ENCODE measurements around the gene LY9. TPM values are rescaled to one million over a fixed set of nuclear protein-coding genes. Genes with fewer than 3 reads are reported as not detected.
"Not testable (repeated sequence)": the region's sequence is repeated elsewhere in the genome, so short reads cannot be mapped to it uniquely, and the experiment has no call there.

Gene LY9
- total and polyA plus RNA-seq, 10 donors, result 30.7 to 151 (median 37.8) TPM

DNA sequence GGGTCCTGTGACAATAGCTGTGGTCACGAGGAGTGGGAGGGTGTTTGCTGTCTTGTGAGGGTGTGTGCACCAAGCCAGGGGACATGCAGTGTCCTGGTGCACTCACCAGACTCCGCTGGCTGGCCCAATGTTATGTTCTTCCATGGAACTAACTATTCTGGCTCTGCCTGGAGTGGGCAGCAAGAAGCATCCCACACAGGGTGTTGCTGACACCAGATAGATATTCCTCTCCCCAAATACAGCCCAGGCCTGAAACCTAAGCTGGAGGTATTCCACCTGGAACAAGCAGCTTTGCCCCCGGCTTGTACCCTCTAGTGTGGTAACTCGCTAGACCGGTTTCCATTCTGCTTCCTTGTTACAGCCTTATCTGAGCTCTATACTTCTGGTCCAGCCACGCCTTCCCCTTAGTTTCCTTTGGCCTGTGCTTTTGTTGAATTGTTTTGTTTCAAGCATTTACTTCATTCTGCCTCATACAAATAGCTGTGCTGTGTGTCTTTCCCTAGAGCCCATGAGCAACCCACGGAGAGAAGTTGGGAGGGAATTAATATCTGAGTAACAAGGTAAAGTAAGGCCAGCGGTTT lies 14.7 kb upstream of the LY9 start:
- TF ChIP-seq, protein P1, sequence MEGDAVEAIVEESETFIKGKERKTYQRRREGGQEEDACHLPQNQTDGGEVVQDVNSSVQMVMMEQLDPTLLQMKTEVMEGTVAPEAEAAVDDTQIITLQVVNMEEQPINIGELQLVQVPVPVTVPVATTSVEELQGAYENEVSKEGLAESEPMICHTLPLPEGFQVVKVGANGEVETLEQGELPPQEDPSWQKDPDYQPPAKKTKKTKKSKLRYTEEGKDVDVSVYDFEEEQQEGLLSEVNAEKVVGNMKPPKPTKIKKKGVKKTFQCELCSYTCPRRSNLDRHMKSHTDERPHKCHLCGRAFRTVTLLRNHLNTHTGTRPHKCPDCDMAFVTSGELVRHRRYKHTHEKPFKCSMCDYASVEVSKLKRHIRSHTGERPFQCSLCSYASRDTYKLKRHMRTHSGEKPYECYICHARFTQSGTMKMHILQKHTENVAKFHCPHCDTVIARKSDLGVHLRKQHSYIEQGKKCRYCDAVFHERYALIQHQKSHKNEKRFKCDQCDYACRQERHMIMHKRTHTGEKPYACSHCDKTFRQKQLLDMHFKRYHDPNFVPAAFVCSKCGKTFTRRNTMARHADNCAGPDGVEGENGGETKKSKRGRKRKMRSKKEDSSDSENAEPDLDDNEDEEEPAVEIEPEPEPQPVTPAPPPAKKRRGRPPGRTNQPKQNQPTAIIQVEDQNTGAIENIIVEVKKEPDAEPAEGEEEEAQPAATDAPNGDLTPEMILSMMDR (IDR thresholded peaks at IDR 0.05 in 8 of 11, conservative IDR thresholded peaks at IDR 0.05 in 3 of 11), result no peak
- TF ChIP-seq POLR2A (IDR thresholded peaks at IDR 0.05) (no peak), POLR2AphosphoS5 (IDR thresholded peaks at IDR 0.05) (no peak)
- H3K9me3 ChIP-seq, result no peaks in the 10 kb centered on the region
- H3K4me1 ChIP-seq, result peaks cover 3 to 36% (median 15%) of the 10 kb centered on the region in 6 donors
- intact Hi-C loops (cut with DNase I; ENCODE audit: low total_unique reads), result no loop called here
- no peaks in the 10 kb centered on the region for H3K36me3 ChIP-seq
- no peak overlapping the region for H3K4me3 ChIP-seq
- H3K27me3 ChIP-seq (replicated peaks in 1 of 7), result no peaks in the 10 kb centered on the region
- no peak for DNase-seq
- WGBS, 5 donors, result 77 to 90% (median 84%) methylated on average over 8 of the region's 8 CpGs
- H3K27ac ChIP-seq, result peak overlapping the region; percentile 4 to 88 (median 75)

DNA sequence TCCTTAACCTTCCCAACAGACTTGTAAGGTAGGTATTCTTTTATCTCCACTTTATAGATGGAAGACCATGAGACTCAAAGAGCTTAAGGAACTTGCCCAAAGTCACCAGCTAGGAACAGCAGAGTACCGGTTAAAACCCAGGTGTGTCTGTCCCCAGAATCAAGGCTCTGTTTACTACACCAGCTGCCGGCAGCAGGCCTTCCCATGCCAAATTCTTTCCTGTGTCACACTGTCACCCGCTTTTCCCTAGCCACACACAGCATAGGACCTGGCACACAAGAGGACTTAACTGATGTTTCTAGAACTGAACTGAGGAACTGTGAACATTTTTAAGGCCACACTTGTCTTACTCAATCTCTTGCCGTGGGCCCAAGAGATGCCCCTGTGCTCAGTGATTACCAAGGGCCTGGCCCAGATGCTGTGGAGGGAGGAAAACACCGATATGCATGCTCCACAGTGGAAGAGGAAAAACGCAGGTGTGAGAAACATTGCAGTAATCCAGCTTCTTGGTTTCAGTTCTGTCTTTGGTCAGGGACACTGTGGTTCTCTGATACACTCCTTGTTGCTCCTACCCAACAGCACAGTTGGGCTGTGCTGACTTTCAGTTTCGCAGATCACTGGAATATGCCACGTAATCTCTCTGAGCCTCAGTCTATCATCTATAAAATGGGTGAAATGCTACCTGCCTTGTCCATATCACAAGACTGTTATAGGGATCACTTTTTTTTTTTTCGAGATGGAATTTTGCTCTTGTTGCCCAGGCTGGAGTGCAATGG lies 13.9 kb upstream of the LY9 start:
- no peak for TF ChIP-seq POLR2A (IDR thresholded peaks at IDR 0.05)
- peak in 1 of 3 donors; percentile 79 for TF ChIP-seq POLR2AphosphoS5 (IDR thresholded peaks at IDR 0.05)
- 60 to 69% (median 66%) methylated on average over 8 to 9 of the region's 9 CpGs for WGBS, 5 donors

DNA sequence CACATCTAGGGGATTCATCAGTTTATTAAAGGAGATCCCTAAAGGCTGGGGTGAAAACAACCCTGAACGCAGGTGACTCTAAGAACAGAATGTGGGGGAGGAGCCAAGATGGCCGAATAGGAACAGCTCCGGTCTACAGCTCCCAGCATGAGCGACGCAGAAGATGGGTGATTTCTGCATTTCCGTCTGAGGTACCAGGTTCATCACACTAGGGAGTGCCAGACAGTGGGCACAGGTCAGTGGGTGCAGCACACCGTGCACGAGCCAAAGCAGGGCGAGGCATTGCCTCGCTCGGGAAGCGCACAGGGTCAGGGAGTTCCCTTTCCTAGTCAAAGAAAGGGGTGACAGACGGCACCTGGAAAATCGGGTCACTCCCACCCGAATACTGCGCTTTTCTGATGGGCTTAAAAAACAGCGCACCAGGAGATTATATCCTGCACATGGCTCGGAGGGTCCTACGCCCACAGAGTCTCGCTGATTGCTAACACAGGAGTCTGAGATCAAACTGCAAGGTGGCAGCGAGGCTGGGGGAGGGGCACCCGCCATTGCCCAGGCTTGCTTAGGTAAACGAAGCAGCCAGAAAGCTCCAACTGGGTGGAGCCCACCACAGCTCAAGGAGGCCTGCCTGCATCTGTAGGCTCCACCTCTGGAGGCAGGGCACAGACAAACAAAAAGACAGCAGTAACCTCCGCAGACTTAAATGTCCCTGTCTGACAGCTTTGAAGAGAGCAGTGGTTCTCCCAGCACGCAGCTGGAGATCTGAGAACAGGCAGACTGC lies 12.8 kb upstream of the LY9 start:
- intact Hi-C loops (cut with DNase I; ENCODE audit: low total_unique reads); H3K4me3 ChIP-seq; H3K36me3 ChIP-seq; H3K9me3 ChIP-seq; DNase-seq; H3K27me3 ChIP-seq (replicated peaks in 1 of 7): not testable (repeated sequence)
- H3K4me1 ChIP-seq, result peaks cover 3 to 26% (median 11%) of the 10 kb centered on the region in 6 donors
- peak overlapping the region in 4 of 8 donors; percentile 74 to 88 (median 82) for H3K27ac ChIP-seq
- 85 to 93% (median 91%) methylated on average over 20 to 25 of the region's 25 CpGs for WGBS, 5 donors

More for the DNA sequence above, 13.9 kb upstream of the LY9 start:
- Histone ChIP-seq H3K36me3 (no peaks in the 10 kb centered on the region), H3K4me3 (peak overlapping the region in 1 of 8 donors; percentile 21), H3K27ac (peak overlapping the region in 7 of 8 donors; percentile 41 to 88 (median 76)), H3K27me3 (replicated peaks in 1 of 7) (no peaks in the 10 kb centered on the region), H3K4me1 (peaks cover 3 to 30% (median 13%) of the 10 kb centered on the region in 6 donors), H3K9me3 (no peaks in the 10 kb centered on the region)
- intact Hi-C loops (cut with DNase I; ENCODE audit: low total_unique reads), result no loop called here
- DNase-seq, result no peak

DNA sequence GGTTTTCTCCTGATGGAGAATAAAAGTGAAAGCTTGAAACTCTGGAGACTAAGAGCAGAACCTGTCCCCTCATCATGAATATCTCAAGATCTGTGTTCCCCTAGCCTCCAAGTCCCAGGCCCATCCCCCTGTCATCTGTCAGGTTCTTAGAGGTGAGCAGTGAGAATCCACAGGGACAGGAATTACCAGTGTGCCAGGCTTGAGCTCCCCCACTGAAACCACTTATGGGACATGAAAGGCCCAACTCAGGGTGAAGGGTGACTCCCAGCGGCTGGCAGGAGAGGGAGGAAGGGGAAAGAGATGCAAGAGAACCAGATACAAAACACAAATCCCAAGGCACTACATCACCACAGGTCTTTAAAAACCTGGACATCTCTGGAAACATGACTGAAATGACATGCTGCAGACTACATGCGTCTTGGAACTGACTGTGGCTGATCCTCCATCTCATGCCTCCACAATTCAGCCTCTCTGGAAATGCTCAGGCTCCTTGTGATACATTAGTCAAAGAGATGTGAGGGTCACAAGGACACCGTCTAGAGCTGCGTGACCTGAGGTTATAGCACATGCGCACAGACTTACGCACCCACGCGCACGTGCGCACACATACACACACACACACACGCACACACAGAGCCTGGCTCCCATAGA lies 6.8 kb upstream of the LY9 start:
- Histone ChIP-seq H3K27me3 (replicated peaks in 1 of 7) (no peaks in the 10 kb centered on the region), H3K27ac (peak overlapping the region; percentile 63 to 90 (median 86)), H3K36me3 (no peaks in the 10 kb centered on the region), H3K9me3 (no peaks in the 10 kb centered on the region), H3K4me3 (no peak overlapping the region), H3K4me1 (peaks cover 0 to 18% (median 0%) of the 10 kb centered on the region in 6 donors)
- no peak for DNase-seq
- TF ChIP-seq POLR2A (IDR thresholded peaks at IDR 0.05) (no peak), POLR2AphosphoS5 (IDR thresholded peaks at IDR 0.05) (no peak)
- TF ChIP-seq, protein P1 (IDR thresholded peaks at IDR 0.05 in 8 of 11, conservative IDR thresholded peaks at IDR 0.05 in 3 of 11), result no peak
- intact Hi-C loops (cut with DNase I; ENCODE audit: low total_unique reads), result no loop called here
- 88 to 95% (median 89%) methylated on average over 11 of the region's 11 CpGs for WGBS, 5 donors

All from spleen (tissue), 11 donors.